GM21737 (cell line): ENCODE results near the gene BAIAP3.
A peak's percentile ranks its signal among the peaks of the same experiment; 100 is the strongest.

ENCODE experiments used
- ATAC-seq: cut with Tn5 transposase; IDR thresholded peaks from one replicate; pipeline ENCODE4 v1.9.1; 2021; ENCODE audit warnings: mild to moderate bottlenecking, moderate library complexity; ENCODE audit not compliant: unreplicated experiment

The BAIAP3 gene

GRCh38 chr16:1362807-1363206 lies 29.4 kb downstream of the BAIAP3 start:
- ATAC-seq = no peak

- peak; percentile 50 for ATAC-seq
These were observed 30.1 kb downstream of the BAIAP3 start for GRCh38 chr16:1363501-1364041.

- ATAC-seq = no peak
These were observed 31.1 kb downstream of the BAIAP3 start for GRCh38 chr16:1364510-1364909.

- ATAC-seq = no peak
These were observed 32.7 kb downstream of the BAIAP3 start for GRCh38 chr16:1366060-1366711.

- ATAC-seq = no peak
These were observed 33.4 kb downstream of the BAIAP3 start for GRCh38 chr16:1366712-1367299.

- no peak for ATAC-seq
These were observed 34.2 kb downstream of the BAIAP3 start for GRCh38 chr16:1367486-1368174.

GRCh38 chr16:1371054-1371978 lies 37.9 kb downstream of the BAIAP3 start:
- no peak for ATAC-seq

GRCh38 chr16:1372292-1372950 lies 39.0 kb downstream of the BAIAP3 start:
- no peak for ATAC-seq

- no peak for ATAC-seq
These were observed 41.2 kb downstream of the BAIAP3 start for GRCh38 chr16:1374418-1375297.

GRCh38 chr16:1375298-1375640 lies 41.8 kb downstream of the BAIAP3 start:
- ATAC-seq = no peak

GRCh38 chr16:1375741-1376410 lies 42.4 kb downstream of the BAIAP3 start:
- ATAC-seq = no peak

GRCh38 chr16:1377406-1378010 lies 44.1 kb downstream of the BAIAP3 start:
- ATAC-seq = no peak

- no peak for ATAC-seq
These were observed 44.8 kb downstream of the BAIAP3 start for GRCh38 chr16:1378087-1378803.

GRCh38 chr16:1378804-1379303 lies 45.4 kb downstream of the BAIAP3 start:
- peak; percentile 36 for ATAC-seq

- peak; percentile 49 for ATAC-seq
These were observed 46.0 kb downstream of the BAIAP3 start for GRCh38 chr16:1379304-1380076.

GRCh38 chr16:1380195-1380594 lies 46.8 kb downstream of the BAIAP3 start:
- no peak for ATAC-seq
